GM23338 (cell line): Measurements from ENCODE around the gene PELI3.

Source experiments
- CTCF ChIP-seq, 2 experiments: fragments of 200-600 bp in 1 of 2; sonication (generic) in 1 of 2; conservative IDR thresholded peaks; 2 replicates each; pipeline versions ENCODE4 v1.5.1 to v1.6.1; 2016 to 2017; ENCODE audit warnings: antibody characterized with exemption in 2 of 2, low read depth in 2 of 2, mild to moderate bottlenecking in 2 of 2, moderate library complexity in 1 of 2
- EZH2 ChIP-seq: fragments of 200-600 bp; sonication (generic); IDR thresholded peaks from one replicate; pipeline ENCODE4 v1.8.0; 2017; ENCODE audit warnings: antibody characterized with exemption, mild to moderate bottlenecking, low read depth; ENCODE audit not compliant: unreplicated experiment
- JUNB ChIP-seq: IDR thresholded peaks from one replicate; pipeline ENCODE4 v1.6.1; 2016; ENCODE audit warnings: antibody characterized with exemption; ENCODE audit not compliant: unreplicated experiment

- TF ChIP-seq EZH2 (no peak), JUNB (no peak), CTCF (conservative IDR thresholded peaks at IDR 0.05; ENCODE audit: low read depth in 2 of 2) (no peak)
These were observed 31.8 kb downstream of the PELI3 start for GRCh38 chr11:66498506-66498905.
